HUES6 (cell line): ENCODE data around the gene ADAMTSL4.
"Not testable (repeated sequence)": the region's sequence is repeated elsewhere in the genome, so short reads cannot be mapped to it uniquely, and the experiment has no call there.

Source experiments
- H3K27ac ChIP-seq: 2 replicates; pipeline ENCODE4 v1.7.0; 2013; ENCODE audit warnings: low read depth, mild to moderate bottlenecking, low read length, inconsistent platforms
- H3K27me3 ChIP-seq: 2 replicates; pipeline ENCODE4 v1.6.1; 2013; ENCODE audit warnings: low read length; ENCODE audit not compliant: control insufficient read depth, insufficient read depth
- H3K36me3 ChIP-seq: 2 replicates; pipeline ENCODE4 v1.6.1; 2013; ENCODE audit warnings: low read length; ENCODE audit not compliant: control insufficient read depth, insufficient read depth
- H3K4me1 ChIP-seq: 2 replicates; pipeline ENCODE4 v1.6.1; 2013; ENCODE audit warnings: low read length; ENCODE audit not compliant: control insufficient read depth, insufficient read depth
- H3K4me3 ChIP-seq: 2 replicates; pipeline ENCODE4 v1.5.1; 2013; ENCODE audit warnings: low read depth, low read length
- H3K9ac ChIP-seq: one replicate; pipeline ENCODE4 v1.6.1; 2013; ENCODE audit warnings: mild to moderate bottlenecking, low read length
- H3K9me3 ChIP-seq: 2 replicates; pipeline ENCODE4 v1.6.1; 2013; ENCODE audit warnings: low read depth, low read length; ENCODE audit not compliant: control insufficient read depth, insufficient read depth

Gene ADAMTSL4

DNA sequence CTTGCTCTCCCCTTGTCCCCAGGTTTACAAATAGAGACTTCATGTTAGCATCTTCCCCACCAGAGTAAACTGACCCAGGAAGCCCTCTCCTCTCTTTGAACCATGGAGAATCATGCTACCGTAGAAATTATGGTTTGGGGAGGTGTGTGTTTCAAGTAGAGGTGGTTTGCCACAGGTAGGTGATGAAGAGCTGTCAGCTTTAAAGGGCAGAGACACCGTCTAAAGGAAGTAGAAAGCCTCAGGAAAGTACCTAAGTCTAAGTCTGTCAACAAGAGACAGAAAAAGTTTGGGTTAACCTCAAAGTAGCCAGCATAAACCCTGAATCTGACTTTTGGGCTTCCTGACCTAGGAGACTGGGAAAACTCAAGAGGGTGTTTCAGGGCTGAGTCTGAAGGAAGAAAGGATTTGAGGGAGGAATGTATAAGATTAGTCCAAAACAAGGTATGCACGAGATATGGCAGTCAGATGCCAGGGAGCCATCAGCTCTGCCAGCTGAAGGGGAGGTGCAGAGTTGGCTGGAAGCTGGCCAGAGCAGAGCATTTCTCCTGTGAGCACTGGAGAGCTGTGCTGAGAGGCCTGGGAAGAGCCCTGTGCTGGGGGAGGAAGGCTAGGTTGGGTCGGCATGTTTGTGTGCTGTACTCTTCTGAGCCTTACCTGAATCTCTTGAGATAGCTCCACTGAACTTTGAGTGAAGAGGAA is 14.3 kb downstream of the ADAMTSL4 start:
- Histone ChIP-seq H3K9ac (peak overlapping the region; percentile 29), H3K27ac (0 out of 2 replicates have a peak overlapping the region, but pooled peaks have one; percentile 21), H3K27me3 (no peaks in the 10 kb centered on the region), H3K4me1 (peaks cover 47% of the 10 kb centered on the region), H3K9me3 (no peaks in the 10 kb centered on the region), H3K4me3 (no peak overlapping the region), H3K36me3 (no peaks in the 10 kb centered on the region)

DNA sequence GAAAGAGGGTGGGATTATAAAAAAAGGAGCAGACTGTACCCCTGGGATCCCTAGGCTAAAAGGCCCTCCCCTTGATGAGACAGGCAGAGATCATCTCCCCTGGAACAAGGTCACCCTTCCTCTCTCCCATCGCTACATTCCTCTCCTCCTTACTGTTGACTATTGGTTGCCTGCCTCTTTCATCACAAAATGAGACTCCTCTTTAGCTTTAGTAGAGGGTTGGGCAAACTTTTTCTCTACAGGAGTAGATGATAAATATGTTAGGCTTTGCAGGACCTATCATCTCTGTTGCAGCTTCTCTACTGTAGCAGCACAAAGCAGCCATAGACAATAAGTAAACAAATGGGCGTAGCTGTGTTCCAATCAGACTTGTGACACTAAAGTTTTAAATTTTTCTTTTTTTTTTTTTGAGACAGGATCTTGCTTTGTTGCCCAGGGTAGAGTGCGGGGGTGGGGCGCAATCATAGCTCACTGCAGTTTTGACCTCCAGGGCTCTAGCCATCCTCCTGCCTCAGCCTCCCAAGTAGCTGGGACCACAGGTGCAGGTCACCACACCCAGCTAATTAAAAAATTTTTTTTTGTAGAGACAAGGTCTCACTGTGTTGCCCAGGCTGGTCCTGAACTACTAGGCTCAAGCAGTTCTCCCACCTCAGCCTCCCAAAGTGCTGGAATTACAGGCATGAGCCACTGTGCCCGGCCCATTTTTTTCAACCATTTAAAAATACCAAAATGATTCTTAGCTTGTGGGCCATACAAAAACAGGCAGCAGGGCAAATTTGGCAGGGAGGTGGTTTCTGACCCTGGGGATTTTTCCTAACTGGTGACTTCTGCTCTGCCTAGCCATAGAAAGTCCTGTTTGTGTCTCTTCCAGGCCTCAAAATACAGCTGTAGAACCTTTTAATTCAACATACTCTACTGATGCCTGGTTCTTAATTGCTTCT is 15.1 kb downstream of the ADAMTSL4 start:
- no peaks in the 10 kb centered on the region for H3K9me3 ChIP-seq
- H3K4me3 ChIP-seq: no peak overlapping the region
- no peak overlapping the region for H3K27ac ChIP-seq
- no peaks in the 10 kb centered on the region for H3K27me3 ChIP-seq
- peaks cover 54% of the 10 kb centered on the region for H3K4me1 ChIP-seq
- no peak overlapping the region for H3K9ac ChIP-seq
- H3K36me3 ChIP-seq: no peaks in the 10 kb centered on the region

DNA sequence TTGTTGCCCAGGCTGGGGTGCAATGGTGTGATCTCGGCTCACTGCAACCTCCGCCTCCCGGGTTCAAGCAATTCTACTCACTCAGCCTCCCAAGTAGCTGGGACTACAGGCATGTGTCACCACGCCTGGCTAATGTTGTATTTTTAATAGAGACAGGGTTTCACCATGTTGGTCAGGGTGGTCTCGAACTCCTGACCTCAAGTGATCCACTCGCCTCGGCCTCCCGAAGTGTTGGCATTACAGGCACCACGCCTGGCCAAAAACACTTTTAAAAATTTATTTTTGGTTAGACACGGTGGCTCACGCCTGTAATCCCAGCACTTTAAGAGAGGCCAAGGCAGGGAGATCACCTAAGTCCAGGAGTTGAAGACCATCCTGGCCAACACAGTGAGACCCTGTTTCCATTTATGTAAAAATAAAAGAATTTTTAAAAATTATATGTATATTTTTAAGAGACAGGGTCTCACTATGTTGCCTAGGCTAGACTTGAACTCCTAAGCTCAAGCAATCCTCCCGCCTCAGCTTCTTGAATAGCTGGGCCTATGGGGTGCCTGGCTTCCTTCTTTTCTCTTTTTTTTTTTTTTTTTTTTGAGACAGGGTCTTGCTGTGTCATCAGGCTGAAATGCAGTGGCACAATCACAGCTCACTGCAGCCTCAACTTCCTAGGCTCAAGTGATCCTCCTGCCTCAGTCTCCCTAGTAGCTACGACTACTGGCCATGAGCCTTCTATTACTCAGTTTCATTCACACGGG is 16.2 kb downstream of the ADAMTSL4 start:
- not testable (repeated sequence) for H3K9me3 ChIP-seq, H3K9ac ChIP-seq, H3K27me3 ChIP-seq, H3K27ac ChIP-seq, H3K4me3 ChIP-seq, H3K36me3 ChIP-seq
- H3K4me1 ChIP-seq: peaks cover 57% of the 10 kb centered on the region

DNA sequence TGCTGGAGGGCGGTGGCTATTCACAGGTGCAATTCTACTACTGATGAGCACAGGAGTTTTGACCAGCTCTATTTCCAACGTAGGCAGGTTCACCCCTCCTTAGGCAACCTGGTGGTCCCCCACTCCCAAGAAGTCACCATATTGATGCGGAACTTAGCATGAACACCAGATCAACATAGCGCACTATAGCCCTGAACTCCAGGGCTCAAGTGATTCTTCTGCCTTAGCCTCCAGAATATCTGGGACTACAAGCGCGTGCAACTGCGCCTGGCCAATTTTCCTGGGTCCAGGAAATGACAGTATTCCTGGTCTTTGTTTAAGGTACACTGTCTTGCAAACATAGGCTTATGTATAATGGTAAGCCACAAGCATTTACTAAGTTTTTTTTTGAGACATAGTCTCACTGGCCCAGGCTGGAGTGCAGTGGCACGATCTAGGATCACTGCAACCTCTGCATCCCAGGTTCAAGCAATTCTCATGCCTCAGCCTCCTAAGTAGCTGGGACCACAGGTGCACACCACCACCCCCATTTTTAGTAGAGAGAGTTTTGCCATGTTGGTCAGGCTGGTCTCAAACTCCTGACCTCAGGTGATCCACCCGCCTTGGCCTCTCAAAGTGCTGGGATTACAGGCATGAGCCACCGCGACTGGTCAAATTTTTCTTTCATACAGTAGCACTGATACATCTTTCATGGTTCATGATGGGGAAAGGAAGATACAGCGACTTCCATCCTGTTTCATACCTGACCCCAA is 17.6 kb downstream of the ADAMTSL4 start:
- Histone ChIP-seq H3K4me3 (peak overlapping the region; percentile 43), H3K27ac (peak overlapping the region; percentile 89), H3K27me3 (no peaks in the 10 kb centered on the region), H3K4me1 (peaks cover 55% of the 10 kb centered on the region), H3K36me3 (peaks cover 8% of the 10 kb centered on the region), H3K9me3 (no peaks in the 10 kb centered on the region), H3K9ac (peak overlapping the region; percentile 84)

- Histone ChIP-seq H3K9ac (peak overlapping the region; percentile 84), H3K27me3 (no peaks in the 10 kb centered on the region), H3K9me3 (no peaks in the 10 kb centered on the region), H3K4me3 (peak overlapping the region; percentile 43), H3K36me3 (peaks cover 9% of the 10 kb centered on the region), H3K4me1 (peaks cover 53% of the 10 kb centered on the region), H3K27ac (peak overlapping the region; percentile 89)
These were observed 18.1 kb downstream of the ADAMTSL4 start for GRCh38 chr1:150567341-150567716.

- peaks cover 48% of the 10 kb centered on the region for H3K4me1 ChIP-seq
- H3K9me3 ChIP-seq: no peaks in the 10 kb centered on the region
- no peaks in the 10 kb centered on the region for H3K27me3 ChIP-seq
- H3K9ac ChIP-seq: peak overlapping the region; percentile 84
- H3K27ac ChIP-seq: peak overlapping the region; percentile 89
- H3K4me3 ChIP-seq: peak overlapping the region; percentile 43
- peaks cover 15% of the 10 kb centered on the region for H3K36me3 ChIP-seq
These were observed 18.7 kb downstream of the ADAMTSL4 start for GRCh38 chr1:150567717-150568593.

DNA sequence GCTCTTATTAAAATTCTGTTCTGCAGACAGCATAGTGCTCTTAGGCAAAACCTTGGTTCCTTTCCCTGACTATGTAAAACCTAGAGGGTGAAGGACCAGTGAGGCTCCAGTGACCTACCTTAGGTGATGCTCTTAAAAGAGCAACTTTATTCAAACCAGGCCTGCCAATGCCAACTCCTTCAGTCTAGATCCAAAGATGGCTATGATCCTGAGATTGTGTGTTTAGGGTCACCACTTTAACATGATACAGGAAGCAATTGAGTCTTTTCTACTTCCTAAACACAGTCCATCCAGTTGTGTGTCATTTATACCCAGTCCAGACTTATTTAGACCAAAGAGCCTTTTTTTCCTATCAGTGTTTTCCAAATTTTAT is 19.4 kb downstream of the ADAMTSL4 start:
- no peaks in the 10 kb centered on the region for H3K27me3 ChIP-seq
- H3K4me1 ChIP-seq: peaks cover 48% of the 10 kb centered on the region
- peak overlapping the region; percentile 89 for H3K27ac ChIP-seq
- peak overlapping the region; percentile 43 for H3K4me3 ChIP-seq
- peaks cover 21% of the 10 kb centered on the region for H3K36me3 ChIP-seq
- H3K9ac ChIP-seq: peak overlapping the region; percentile 84
- H3K9me3 ChIP-seq: no peaks in the 10 kb centered on the region

DNA sequence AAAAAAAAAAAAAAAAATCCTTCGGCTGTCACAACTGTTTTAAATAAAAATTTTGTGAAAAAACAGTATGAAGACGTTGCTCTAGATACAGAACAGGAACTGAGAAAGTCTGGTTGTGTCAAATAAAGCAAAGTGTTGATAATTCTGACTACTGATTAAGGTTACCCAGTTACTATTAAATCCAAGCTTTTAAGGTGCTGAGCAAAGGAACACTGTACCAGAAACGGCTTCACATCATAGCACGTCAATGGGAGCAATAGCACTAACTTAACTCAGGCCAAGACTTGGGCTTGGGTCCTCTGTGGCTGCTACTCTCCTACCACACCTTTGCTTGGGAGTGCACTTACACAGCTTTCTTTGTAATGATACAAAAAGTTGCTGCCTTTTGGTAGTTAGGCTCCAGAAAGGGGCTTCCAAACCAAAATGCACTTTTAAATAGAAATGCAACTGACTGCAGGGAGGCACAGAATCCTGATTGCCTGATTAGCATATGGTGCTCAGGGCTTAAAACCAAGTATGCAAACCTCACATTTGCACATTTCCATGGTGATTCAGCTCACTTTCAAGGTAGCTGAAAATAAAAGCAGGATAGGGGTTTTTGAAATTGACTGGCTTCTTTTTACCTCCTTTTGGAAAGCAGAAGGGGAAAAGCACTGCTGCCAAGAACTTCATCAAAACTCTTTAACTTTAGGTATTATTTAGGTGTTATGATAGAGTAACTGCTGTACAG is 23.9 kb downstream of the ADAMTSL4 start:
- Histone ChIP-seq H3K9me3 (no peaks in the 10 kb centered on the region), H3K27me3 (no peaks in the 10 kb centered on the region), H3K4me3 (no peak overlapping the region), H3K9ac (no peak overlapping the region), H3K4me1 (peaks cover 50% of the 10 kb centered on the region), H3K36me3 (peaks cover 65% of the 10 kb centered on the region), H3K27ac (peak overlapping the region; percentile 32; the same call in 1 of the 2 replicates)

DNA sequence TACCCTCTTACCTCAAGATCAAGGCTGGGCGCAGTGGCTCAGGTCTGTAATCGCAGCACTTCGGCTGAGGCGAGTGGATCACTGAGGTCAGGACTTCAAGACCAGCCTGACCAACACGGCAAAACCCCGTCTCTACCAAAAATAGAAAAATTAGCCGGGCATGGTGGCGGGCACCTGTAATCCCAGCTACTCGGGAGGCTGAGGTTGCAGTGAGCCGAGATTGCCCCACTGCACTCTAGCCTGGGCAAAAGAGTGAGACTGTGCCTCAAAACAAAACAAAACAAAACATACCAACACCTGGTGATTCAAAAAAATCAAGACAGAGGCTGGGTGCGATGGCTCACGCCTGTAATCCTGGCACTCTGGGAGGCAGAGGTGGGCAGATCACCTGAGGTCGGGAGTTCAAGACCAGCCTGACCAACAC is 24.5 kb downstream of the ADAMTSL4 start:
- H3K9ac ChIP-seq, H3K27ac ChIP-seq, H3K9me3 ChIP-seq, H3K4me3 ChIP-seq, H3K27me3 ChIP-seq: not testable (repeated sequence)
- peaks cover 44% of the 10 kb centered on the region for H3K4me1 ChIP-seq
- peaks cover 71% of the 10 kb centered on the region for H3K36me3 ChIP-seq
